Nephron progenitor cell (in vitro differentiated cells): Measurements from ENCODE around the gene DNAH1.

Source experiments
- DNase-seq: peaks from one replicate; pipeline ENCODE4 v3.0.0; 2021
- H3K27ac Mint-ChIP-seq: 2 replicates; pipeline ENCODE4 v1.8.0; 2021; ENCODE audit warnings: mild to moderate bottlenecking, moderate library complexity, mixed read lengths
- H3K27me3 Mint-ChIP-seq: 2 replicates; pipeline ENCODE4 v1.8.0; 2021; ENCODE audit warnings: mild to moderate bottlenecking, low read depth, mixed read lengths; ENCODE audit not compliant: poor library complexity
- H3K36me3 Mint-ChIP-seq: 2 replicates; pipeline ENCODE4 v1.8.0; 2021; ENCODE audit warnings: low read depth, mixed read lengths
- H3K4me1 Mint-ChIP-seq: 2 replicates; pipeline ENCODE4 v1.8.0; 2021; ENCODE audit warnings: mixed read lengths
- H3K4me3 Mint-ChIP-seq: 2 replicates; pipeline ENCODE4 v1.8.0; 2021; ENCODE audit warnings: mild to moderate bottlenecking, moderate library complexity, mixed read lengths
- H3K9me3 Mint-ChIP-seq: 2 replicates; pipeline ENCODE4 v1.8.0; 2021; ENCODE audit warnings: mild to moderate bottlenecking, moderate library complexity, mixed read lengths
- CTCF ChIP-seq: fragments of 200-600 bp; sonication (generic); IDR thresholded peaks from 2 replicates; pipeline ENCODE4 v1.5.0; 2021; ENCODE audit warnings: antibody characterized with exemption

Gene DNAH1

GRCh38 chr3:52383446-52383845, 67.3 kb downstream of the DNAH1 start:
- no peak overlapping the region for H3K27ac Mint-ChIP-seq
- H3K4me1 Mint-ChIP-seq: peaks cover 31% of the 10 kb centered on the region

GRCh38 chr3:52384019-52384761, 68.1 kb downstream of the DNAH1 start:
- Mint-ChIP-seq H3K27me3 (peaks cover 3% of the 10 kb centered on the region), H3K4me1 (peaks cover 26% of the 10 kb centered on the region), H3K9me3 (no peaks in the 10 kb centered on the region), H3K36me3 (no peaks in the 10 kb centered on the region), H3K4me3 (no peak overlapping the region), H3K27ac (no peak overlapping the region)
- DNase-seq: no peak
- TF ChIP-seq CTCF: no peak

More at GRCh38 chr3:52383446-52383845, 67.3 kb downstream of the DNAH1 start:
- no peak for DNase-seq
- Mint-ChIP-seq H3K9me3 (no peaks in the 10 kb centered on the region), H3K36me3 (no peaks in the 10 kb centered on the region), H3K4me3 (no peak overlapping the region), H3K27me3 (peaks cover 3% of the 10 kb centered on the region)
- no peak for TF ChIP-seq CTCF

GRCh38 chr3:52385157-52385556, 69.0 kb downstream of the DNAH1 start:
- H3K36me3 Mint-ChIP-seq: no peaks in the 10 kb centered on the region
- no peak overlapping the region for H3K27ac Mint-ChIP-seq
- peak; percentile 73 for DNase-seq
- peaks cover 18% of the 10 kb centered on the region for H3K4me1 Mint-ChIP-seq
- no peaks in the 10 kb centered on the region for H3K9me3 Mint-ChIP-seq
- H3K27me3 Mint-ChIP-seq: peaks cover 7% of the 10 kb centered on the region
- peak; percentile 69 for TF ChIP-seq CTCF
- no peak overlapping the region for H3K4me3 Mint-ChIP-seq

GRCh38 chr3:52387481-52387880, 71.4 kb downstream of the DNAH1 start:
- Mint-ChIP-seq H3K36me3 (no peaks in the 10 kb centered on the region), H3K4me3 (no peak overlapping the region), H3K4me1 (peaks cover 10% of the 10 kb centered on the region), H3K27ac (no peak overlapping the region), H3K9me3 (no peaks in the 10 kb centered on the region), H3K27me3 (peaks cover 12% of the 10 kb centered on the region)
- no peak for DNase-seq
- no peak for TF ChIP-seq CTCF

GRCh38 chr3:52388348-52388821, 72.3 kb downstream of the DNAH1 start:
- no peak for DNase-seq
- Mint-ChIP-seq H3K4me3 (no peak overlapping the region), H3K36me3 (no peaks in the 10 kb centered on the region), H3K9me3 (no peaks in the 10 kb centered on the region), H3K27ac (no peak overlapping the region), H3K4me1 (peaks cover 10% of the 10 kb centered on the region), H3K27me3 (peaks cover 16% of the 10 kb centered on the region)
- peak; percentile 9 for TF ChIP-seq CTCF

GRCh38 chr3:52388933-52389332, 72.8 kb downstream of the DNAH1 start:
- TF ChIP-seq CTCF: no peak
- DNase-seq: no peak

More at GRCh38 chr3:52388933-52389332, 72.8 kb downstream of the DNAH1 start:
- no peak overlapping the region for H3K27ac Mint-ChIP-seq
- H3K4me3 Mint-ChIP-seq: no peak overlapping the region
- H3K27me3 Mint-ChIP-seq: peaks cover 18% of the 10 kb centered on the region
- no peaks in the 10 kb centered on the region for H3K9me3 Mint-ChIP-seq
- H3K36me3 Mint-ChIP-seq: no peaks in the 10 kb centered on the region
- peaks cover 10% of the 10 kb centered on the region for H3K4me1 Mint-ChIP-seq
